Bronchus fibroblast of lung (primary cell): ENCODE data around the gene NFATC1. TPM values are rescaled to one million over a fixed set of nuclear protein-coding genes. Genes with fewer than 3 reads are reported as not detected.

Source experiments
- total RNA-seq: library from RNA; depleted of rRNA; stranded (reverse); fragments of >200 nt; gene quantifications from 2 replicates; pipeline ENCODE4 v1.2.3, GENCODE V29; 2015

NFATC1 gene
- total RNA-seq = 2.5 and 2.7 TPM in 2 replicates

GRCh38 chr18:79395761-79396404, at the start of gene NFATC1:
Gene NFATC1 (plus strand): TSS chr18:79395930. CDS start chr18:79396225, 295 bp downstream.

